ENCODE measurements around the gene TAF5L. TPM values are rescaled to one million over a fixed set of nuclear protein-coding genes. Genes with fewer than 3 reads are reported as not detected.
A peak's percentile ranks its signal among the peaks of the same experiment; 100 is the strongest.

TAF5L gene
- total and polyA plus RNA-seq, 9 donors: 8.7 to 13.7 (median 11.8) TPM

- 91% methylated on average over 34 of the region's 34 CpGs for WGBS (ENCODE audit: insufficient coverage)
- Histone ChIP-seq H3K4me1 (ENCODE audit: control insufficient read depth, insufficient read depth, low read length) (peaks cover 2% of the 10 kb centered on the region), H3K27me3 (ENCODE audit: control insufficient read depth, insufficient read depth, low read length) (no peaks in the 10 kb centered on the region), H3K4me3 (ENCODE audit: low read length) (no peak overlapping the region), H3K36me3 (ENCODE audit: control insufficient read depth, insufficient read depth, low read length) (peaks cover 19% of the 10 kb centered on the region), H3K9me3 (replicated peaks; ENCODE audit: control insufficient read depth, low read depth, low read length) (no peaks in the 10 kb centered on the region), H3K27ac (ENCODE audit: low read length) (no peak overlapping the region)
- no peak for DNase-seq
These were observed 31.5 kb downstream of the TAF5L start for GRCh38 chr1:229594227-229595008.

- no peak for DNase-seq
- H3K27me3 ChIP-seq (ENCODE audit: control insufficient read depth, insufficient read depth, low read length): no peaks in the 10 kb centered on the region
- no CpG with 5 or more reads among the region's 12 CpGs for WGBS (ENCODE audit: insufficient coverage)
These were observed 32.1 kb downstream of the TAF5L start for GRCh38 chr1:229593800-229594199.

GRCh38 chr1:229590119-229590518 is 35.8 kb downstream of the TAF5L start:
- H3K36me3 ChIP-seq (ENCODE audit: control insufficient read depth, insufficient read depth, low read length): peaks cover 17% of the 10 kb centered on the region
- no peaks in the 10 kb centered on the region for H3K27me3 ChIP-seq (ENCODE audit: control insufficient read depth, insufficient read depth, low read length)
- no peak overlapping the region for H3K4me3 ChIP-seq (ENCODE audit: low read length)
- WGBS (ENCODE audit: insufficient coverage): no CpG with 5 or more reads among the region's 5 CpGs
- H3K27ac ChIP-seq (ENCODE audit: low read length): no peak overlapping the region
- no peak for DNase-seq
- H3K4me1 ChIP-seq (ENCODE audit: control insufficient read depth, insufficient read depth, low read length): no peaks in the 10 kb centered on the region
- no peaks in the 10 kb centered on the region for H3K9me3 ChIP-seq (replicated peaks; ENCODE audit: control insufficient read depth, low read depth, low read length)

More at GRCh38 chr1:229593800-229594199, 32.1 kb downstream of the TAF5L start:
- no peaks in the 10 kb centered on the region for H3K9me3 ChIP-seq (replicated peaks; ENCODE audit: control insufficient read depth, low read depth, low read length)
- no peak overlapping the region for H3K27ac ChIP-seq (ENCODE audit: low read length)
- H3K36me3 ChIP-seq (ENCODE audit: control insufficient read depth, insufficient read depth, low read length): peaks cover 17% of the 10 kb centered on the region
- H3K4me1 ChIP-seq (ENCODE audit: control insufficient read depth, insufficient read depth, low read length): peaks cover 2% of the 10 kb centered on the region
- no peak overlapping the region for H3K4me3 ChIP-seq (ENCODE audit: low read length)

DNA sequence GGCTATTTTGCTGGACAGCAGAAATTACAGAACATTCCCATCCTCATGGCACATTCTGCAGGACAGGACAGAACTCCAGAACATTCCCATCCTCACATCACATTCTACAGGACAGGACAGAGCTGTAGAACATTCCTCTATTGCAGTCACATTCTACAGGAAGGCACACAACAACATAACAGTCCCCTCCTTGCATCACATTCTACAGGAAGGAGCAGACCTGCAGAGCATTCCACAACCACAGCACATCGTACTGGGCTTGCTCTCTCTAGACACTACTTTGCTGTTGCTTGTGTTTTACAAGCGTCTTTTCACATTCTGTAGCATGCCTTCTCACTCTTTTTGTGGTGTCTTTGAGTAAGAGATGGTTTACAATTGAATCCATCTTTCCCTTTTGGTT is 40.6 kb downstream of the TAF5L start:
- no peaks in the 10 kb centered on the region for H3K27me3 ChIP-seq (ENCODE audit: control insufficient read depth, insufficient read depth, low read length)
- H3K4me1 ChIP-seq (ENCODE audit: control insufficient read depth, insufficient read depth, low read length): peaks cover 8% of the 10 kb centered on the region
- no peak overlapping the region for H3K27ac ChIP-seq (ENCODE audit: low read length)
- no peaks in the 10 kb centered on the region for H3K9me3 ChIP-seq (replicated peaks; ENCODE audit: control insufficient read depth, low read depth, low read length)
- WGBS (ENCODE audit: insufficient coverage): no CpG with 5 or more reads among the region's 2 CpGs
- DNase-seq: no peak
- no peaks in the 10 kb centered on the region for H3K36me3 ChIP-seq (ENCODE audit: control insufficient read depth, insufficient read depth, low read length)
- H3K4me3 ChIP-seq (ENCODE audit: low read length): no peak overlapping the region

DNA sequence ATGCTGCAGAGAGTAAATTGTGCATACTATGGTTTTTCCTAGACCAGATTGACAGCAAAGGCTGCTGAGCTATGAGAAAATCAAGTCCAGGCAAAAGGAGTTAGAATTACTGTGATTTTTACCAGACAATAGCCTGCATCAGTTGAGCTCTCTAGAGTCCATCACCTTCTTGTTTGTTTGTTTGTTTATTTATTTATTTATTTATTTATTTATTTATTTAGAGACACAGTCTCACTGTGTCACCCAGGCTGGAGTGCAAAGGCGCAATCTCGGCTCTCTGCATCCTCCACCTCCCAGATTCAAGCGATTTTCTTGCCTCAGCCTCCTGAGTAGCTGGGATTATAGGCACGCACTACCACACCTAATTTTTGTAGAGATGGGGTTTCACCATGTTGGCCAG is 43.2 kb downstream of the TAF5L start:
- H3K27ac ChIP-seq (ENCODE audit: low read length): no peak overlapping the region

GRCh38 chr1:229582011-229582694 is 43.8 kb downstream of the TAF5L start:
- DNase-seq: peak; percentile 82
- Histone ChIP-seq H3K36me3 (ENCODE audit: control insufficient read depth, insufficient read depth, low read length) (no peaks in the 10 kb centered on the region), H3K27me3 (ENCODE audit: control insufficient read depth, insufficient read depth, low read length) (no peaks in the 10 kb centered on the region), H3K4me1 (ENCODE audit: control insufficient read depth, insufficient read depth, low read length) (peaks cover 17% of the 10 kb centered on the region), H3K27ac (ENCODE audit: low read length) (peak overlapping the region; percentile 42), H3K9me3 (replicated peaks; ENCODE audit: control insufficient read depth, low read depth, low read length) (no peaks in the 10 kb centered on the region), H3K4me3 (ENCODE audit: low read length) (no peak overlapping the region)
- 18% methylated on average over 7 of the region's 11 CpGs for WGBS (ENCODE audit: insufficient coverage)

More for the DNA sequence above, 43.2 kb downstream of the TAF5L start:
- peak; percentile 24 for DNase-seq
- no peak overlapping the region for H3K4me3 ChIP-seq (ENCODE audit: low read length)
- H3K27me3 ChIP-seq (ENCODE audit: control insufficient read depth, insufficient read depth, low read length): no peaks in the 10 kb centered on the region
- 83% methylated on average over 4 of the region's 4 CpGs for WGBS (ENCODE audit: insufficient coverage)
- no peaks in the 10 kb centered on the region for H3K36me3 ChIP-seq (ENCODE audit: control insufficient read depth, insufficient read depth, low read length)
- H3K4me1 ChIP-seq (ENCODE audit: control insufficient read depth, insufficient read depth, low read length): peaks cover 17% of the 10 kb centered on the region
- no peaks in the 10 kb centered on the region for H3K9me3 ChIP-seq (replicated peaks; ENCODE audit: control insufficient read depth, low read depth, low read length)

GRCh38 chr1:229581485-229581884 is 44.4 kb downstream of the TAF5L start:
- Histone ChIP-seq H3K27ac (ENCODE audit: low read length) (no peak overlapping the region), H3K36me3 (ENCODE audit: control insufficient read depth, insufficient read depth, low read length) (no peaks in the 10 kb centered on the region), H3K9me3 (replicated peaks; ENCODE audit: control insufficient read depth, low read depth, low read length) (no peaks in the 10 kb centered on the region), H3K4me1 (ENCODE audit: control insufficient read depth, insufficient read depth, low read length) (peaks cover 17% of the 10 kb centered on the region), H3K27me3 (ENCODE audit: control insufficient read depth, insufficient read depth, low read length) (no peaks in the 10 kb centered on the region), H3K4me3 (ENCODE audit: low read length) (no peak overlapping the region)
- no peak for DNase-seq
- WGBS (ENCODE audit: insufficient coverage): 100% methylated on average over 1 of the region's 3 CpGs

DNA sequence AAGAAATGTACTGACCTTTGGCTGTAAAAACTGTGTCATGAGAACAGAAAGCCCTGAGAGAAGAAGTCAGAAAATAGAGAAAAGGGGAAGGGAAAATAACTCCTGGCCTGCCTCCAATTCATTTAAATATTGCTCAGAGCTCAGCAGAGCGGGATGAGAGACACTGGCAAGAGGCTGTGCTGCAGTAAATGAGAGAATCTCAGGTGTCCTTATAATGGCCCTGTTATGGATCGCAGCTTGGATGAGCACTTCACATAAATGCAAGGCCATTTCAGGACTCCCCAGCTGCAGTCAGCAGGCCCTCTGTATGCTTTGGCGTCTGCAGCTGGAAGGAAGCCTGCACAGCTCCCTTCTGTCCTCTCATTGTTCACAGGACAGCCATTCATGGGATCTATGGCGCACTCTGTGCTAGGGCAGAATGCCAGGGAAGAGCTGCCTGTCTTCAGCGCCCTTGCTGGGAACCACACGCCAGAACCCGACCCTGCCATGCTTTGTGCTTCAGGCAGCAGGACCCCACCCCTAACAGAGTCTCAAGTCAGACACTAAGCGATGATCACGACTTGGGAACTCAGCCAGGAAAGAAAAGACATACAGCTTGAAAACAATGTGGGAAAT is 46.8 kb downstream of the TAF5L start:
- Histone ChIP-seq H3K27ac (ENCODE audit: low read length) (peak overlapping the region; percentile 52), H3K4me1 (ENCODE audit: control insufficient read depth, insufficient read depth, low read length) (peaks cover 17% of the 10 kb centered on the region), H3K9me3 (replicated peaks; ENCODE audit: control insufficient read depth, low read depth, low read length) (no peaks in the 10 kb centered on the region), H3K4me3 (ENCODE audit: low read length) (no peak overlapping the region), H3K36me3 (ENCODE audit: control insufficient read depth, insufficient read depth, low read length) (no peaks in the 10 kb centered on the region), H3K27me3 (ENCODE audit: control insufficient read depth, insufficient read depth, low read length) (no peaks in the 10 kb centered on the region)
- 8% methylated on average over 3 of the region's 9 CpGs for WGBS (ENCODE audit: insufficient coverage)
- DNase-seq: peak; percentile 93

GRCh38 chr1:229578168-229579058 is 47.5 kb downstream of the TAF5L start:
- WGBS (ENCODE audit: insufficient coverage): 75% methylated on average over 10 of the region's 14 CpGs
- Histone ChIP-seq H3K4me1 (ENCODE audit: control insufficient read depth, insufficient read depth, low read length) (peaks cover 17% of the 10 kb centered on the region), H3K9me3 (replicated peaks; ENCODE audit: control insufficient read depth, low read depth, low read length) (no peaks in the 10 kb centered on the region), H3K27ac (ENCODE audit: low read length) (peak overlapping the region; percentile 52), H3K27me3 (ENCODE audit: control insufficient read depth, insufficient read depth, low read length) (no peaks in the 10 kb centered on the region), H3K36me3 (ENCODE audit: control insufficient read depth, insufficient read depth, low read length) (no peaks in the 10 kb centered on the region), H3K4me3 (ENCODE audit: low read length) (no peak overlapping the region)
- no peak for DNase-seq
